GM12892 (cell line): ENCODE data around the gene ACRV1.

Source experiments
- POLR2A ChIP-seq: IDR thresholded peaks from 2 replicates; pipeline ENCODE4 v1.6.1; 2011; ENCODE audit warnings: low read depth, low read length, control low read depth
- POLR2AphosphoS5 ChIP-seq: IDR thresholded peaks from 2 replicates; pipeline ENCODE4 v1.6.1; 2011; ENCODE audit warnings: low read depth, low read length, control low read depth
- TAF1 ChIP-seq: IDR thresholded peaks from 2 replicates; pipeline ENCODE4 v1.6.1; 2011; ENCODE audit warnings: low read depth, mild to moderate bottlenecking, control low read depth, low read length, borderline replicate concordance

DNA sequence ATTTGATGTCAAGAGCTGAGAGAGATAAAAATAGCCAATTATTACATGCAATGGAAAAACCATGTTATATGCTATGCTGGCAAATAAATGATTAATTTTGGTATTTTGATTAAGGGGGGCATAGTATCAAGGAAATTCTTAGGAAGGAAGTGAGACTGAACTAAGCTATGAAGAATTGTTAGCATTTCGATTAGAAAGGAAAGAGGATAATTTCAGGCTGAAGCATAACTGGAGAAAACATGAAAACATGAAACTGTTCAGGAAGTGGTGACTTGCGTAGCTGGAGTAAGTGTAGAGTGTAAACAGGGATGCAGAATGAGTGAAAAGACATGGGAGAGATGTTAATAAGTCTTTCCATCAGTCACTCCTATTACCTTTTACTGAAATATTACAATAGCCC lies 6.4 kb downstream of the ACRV1 start:
- TF ChIP-seq POLR2A (no peak), TAF1 (no peak), POLR2AphosphoS5 (no peak)
